Large intestine (tissue), 3 donors: ENCODE results near the gene MAP6. TPM values are rescaled to one million over a fixed set of nuclear protein-coding genes. Genes with fewer than 3 reads are reported as not detected.

Source experiments
- DNase-seq, 2 donors: peaks; one replicate each; pipeline versions ENCODE4 v3.0.0 to v3.0.0-alpha.2; 2013
- H3K27ac ChIP-seq: one replicate; pipeline ENCODE4 v1.5.1; 2013; ENCODE audit warnings: low read length
- H3K27me3 ChIP-seq: 2 replicates; pipeline ENCODE4 v1.6.1; 2013; ENCODE audit warnings: low read length; ENCODE audit not compliant: control insufficient read depth, insufficient read depth
- H3K36me3 ChIP-seq: 2 replicates; pipeline ENCODE4 v1.6.1; 2013; ENCODE audit warnings: low read length; ENCODE audit not compliant: control insufficient read depth, insufficient read depth
- H3K4me1 ChIP-seq: one replicate; pipeline ENCODE4 v1.6.1; 2013; ENCODE audit warnings: low read length; ENCODE audit not compliant: control insufficient read depth, insufficient read depth
- H3K4me3 ChIP-seq: one replicate; pipeline ENCODE4 v1.5.1; 2013; ENCODE audit warnings: low read length
- H3K9me3 ChIP-seq: one replicate; pipeline ENCODE4 v1.6.1; 2013; ENCODE audit warnings: mild to moderate bottlenecking, low read depth, low read length, moderate library complexity; ENCODE audit not compliant: control insufficient read depth
- WGBS: methylation state at CpG from one replicate; pipeline ENCODE4 v1.1.5; 2013; ENCODE audit warnings: low lambda C conversion rate; ENCODE audit not compliant: insufficient coverage; 5-methylcytosine and 5-hydroxymethylcytosine counted together
- polyA plus RNA-seq: library from polyadenylated mRNA; unstranded; fragments of 120-200 nt; gene quantifications from one replicate; pipeline ENCODE4 v1.2.1, GENCODE V29; 2013

Gene MAP6
- polyA plus RNA-seq, 1 donor: 20.1 TPM

DNA sequence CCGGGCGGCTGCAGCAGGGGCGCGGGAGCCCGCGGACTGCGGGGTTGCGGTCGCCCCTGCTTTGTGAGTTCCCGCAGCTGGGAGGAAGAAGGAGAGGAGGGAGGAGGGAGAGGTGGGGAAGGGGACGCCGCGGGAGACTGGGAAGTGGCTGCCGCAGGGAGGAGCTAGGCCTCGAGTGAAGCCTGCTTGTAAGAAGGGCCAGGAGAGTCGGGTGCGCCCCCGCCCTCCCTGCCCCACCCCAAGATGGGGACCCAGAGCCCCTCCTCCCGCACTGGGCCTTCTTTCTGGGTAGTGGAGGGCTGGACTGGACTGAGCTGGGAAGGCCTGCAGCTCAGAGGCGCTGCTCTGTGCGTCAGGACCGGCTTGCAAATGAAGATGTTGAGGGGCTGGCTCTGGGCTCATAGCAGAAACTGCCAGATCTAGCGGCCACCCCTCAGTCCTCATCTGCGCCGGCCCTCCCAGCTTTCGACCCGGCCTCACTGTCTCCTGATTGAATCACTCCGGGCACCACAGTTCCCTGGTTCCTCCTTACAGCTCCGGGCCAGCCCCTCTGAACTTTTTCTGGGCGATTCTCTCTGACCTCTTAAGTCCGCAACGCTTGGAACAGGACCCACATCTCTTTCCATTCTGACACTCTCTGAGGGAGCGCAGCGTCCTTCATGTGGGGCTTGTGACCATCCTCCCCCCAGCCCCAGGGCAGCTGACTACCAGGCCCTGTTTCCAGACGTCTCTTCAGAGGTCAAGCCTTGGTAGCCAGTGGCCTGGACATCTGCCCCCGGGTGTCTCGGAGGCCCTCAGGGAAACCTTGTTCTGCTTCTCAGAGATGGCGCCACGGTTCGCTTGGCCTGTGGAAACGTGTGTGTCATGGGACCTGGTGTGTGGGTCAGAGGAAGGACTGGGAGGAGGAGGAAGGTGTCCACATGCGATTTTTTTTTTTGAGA lies 84.8 kb downstream of the MAP6 start:
- Histone ChIP-seq H3K36me3 (no peaks in the 10 kb centered on the region), H3K4me1 (peaks cover 27% of the 10 kb centered on the region), H3K9me3 (no peaks in the 10 kb centered on the region), H3K4me3 (peak overlapping the region; percentile 75), H3K27me3 (no peaks in the 10 kb centered on the region), H3K27ac (peak overlapping the region; percentile 86)
- WGBS: no CpG with 5 or more reads among the region's 42 CpGs
- peak in 1 of 2 donors; percentile 82 for DNase-seq

DNA sequence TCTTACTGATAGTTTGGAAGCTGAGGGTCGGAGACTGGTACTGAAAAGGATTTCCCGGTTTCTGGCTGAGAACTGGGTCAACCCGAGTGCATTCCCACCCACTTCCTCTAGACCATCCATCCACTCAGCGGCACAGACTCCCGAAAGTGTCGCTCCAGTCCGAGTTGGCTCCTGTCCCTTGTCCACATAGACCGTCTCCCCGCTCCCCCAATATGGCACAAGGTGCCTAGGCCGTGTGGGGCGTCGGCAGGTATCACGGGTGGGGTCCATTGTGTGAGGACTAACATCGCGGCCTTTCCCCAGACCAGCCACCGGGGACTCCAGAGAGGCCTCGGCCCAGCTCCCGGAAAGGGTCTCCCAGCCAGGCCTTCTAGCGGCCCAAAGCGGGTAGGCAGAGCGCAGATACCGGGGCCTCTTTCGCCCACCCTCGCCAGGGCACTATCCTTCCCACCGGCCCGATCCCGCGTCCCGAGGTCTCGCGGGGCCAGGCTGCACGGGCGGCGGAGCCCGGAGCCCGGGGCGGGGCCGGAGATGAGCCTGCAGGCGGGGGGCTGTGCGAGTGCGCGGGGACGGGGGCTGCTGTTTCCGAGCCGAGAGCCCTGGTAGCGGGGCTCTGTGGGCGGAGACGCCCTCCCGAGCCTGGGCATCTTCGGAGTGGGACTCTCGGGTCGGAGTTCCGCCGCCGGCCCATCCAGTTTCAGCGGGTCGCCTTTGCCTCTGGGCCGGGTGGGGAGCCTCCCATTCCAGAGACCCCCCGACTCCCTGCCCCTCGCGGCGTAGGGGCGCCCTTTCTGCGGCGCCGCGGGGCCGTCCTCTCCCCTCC lies 85.7 kb downstream of the MAP6 start:
- peaks cover 19% of the 10 kb centered on the region for H3K4me1 ChIP-seq
- no peaks in the 10 kb centered on the region for H3K27me3 ChIP-seq
- H3K36me3 ChIP-seq: no peaks in the 10 kb centered on the region
- H3K27ac ChIP-seq: peak overlapping the region; percentile 86
- H3K9me3 ChIP-seq: no peaks in the 10 kb centered on the region
- peak; percentile 73 to 83 for DNase-seq
- no CpG with 5 or more reads among the region's 68 CpGs for WGBS
- peak overlapping the region; percentile 75 for H3K4me3 ChIP-seq

DNA sequence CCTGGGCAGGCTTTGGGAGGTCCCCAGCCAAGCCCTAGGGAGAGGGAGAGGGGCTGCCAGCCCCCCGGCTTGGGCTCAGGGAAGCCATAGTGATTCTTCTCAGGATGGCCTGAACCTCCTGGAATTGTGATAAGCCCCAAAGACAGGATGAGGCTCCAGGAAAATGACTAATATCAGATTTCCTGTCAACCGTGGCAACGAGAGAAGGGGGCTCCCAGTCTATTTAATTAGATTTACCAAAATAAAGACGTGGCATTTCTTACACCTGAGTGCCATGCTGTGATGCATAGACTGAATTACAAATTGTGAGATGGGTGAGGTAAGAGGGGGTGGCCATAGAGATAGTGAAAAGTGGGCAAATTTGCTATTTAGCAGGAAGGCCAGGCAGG lies 86.3 kb downstream of the MAP6 start:
- H3K4me3 ChIP-seq: peak overlapping the region; percentile 75
- no peak for DNase-seq
- no CpG with 5 or more reads among the region's 4 CpGs for WGBS

DNA sequence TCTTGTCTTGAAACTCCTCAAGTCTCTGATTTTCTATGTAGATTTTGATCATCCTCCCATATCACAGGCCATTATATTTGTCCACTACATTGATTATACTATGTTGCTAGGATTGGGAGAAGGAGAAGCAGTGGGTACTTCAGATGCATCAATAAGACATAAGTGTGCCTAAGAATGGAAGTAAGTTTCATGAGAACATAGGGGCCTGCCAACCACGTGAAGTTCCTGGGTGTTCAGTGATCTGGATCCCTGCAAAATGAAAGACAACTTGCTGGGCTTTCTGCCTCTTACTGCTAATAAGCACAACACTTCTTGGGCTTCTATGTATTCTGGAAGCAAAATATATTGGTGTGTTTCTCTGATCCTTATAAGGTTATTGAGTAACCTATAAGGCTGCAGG lies 89.0 kb downstream of the MAP6 start:
- Histone ChIP-seq H3K4me1 (peaks cover 23% of the 10 kb centered on the region), H3K36me3 (no peaks in the 10 kb centered on the region), H3K27ac (no peak overlapping the region), H3K4me3 (no peak overlapping the region), H3K27me3 (no peaks in the 10 kb centered on the region), H3K9me3 (no peaks in the 10 kb centered on the region)
- WGBS: no CpG with 5 or more reads among the region's 1 CpG
- DNase-seq: no peak

More for the DNA sequence above, 86.3 kb downstream of the MAP6 start:
- Histone ChIP-seq H3K27me3 (no peaks in the 10 kb centered on the region), H3K9me3 (no peaks in the 10 kb centered on the region), H3K4me1 (peaks cover 15% of the 10 kb centered on the region), H3K27ac (peak overlapping the region; percentile 86), H3K36me3 (no peaks in the 10 kb centered on the region)

DNA sequence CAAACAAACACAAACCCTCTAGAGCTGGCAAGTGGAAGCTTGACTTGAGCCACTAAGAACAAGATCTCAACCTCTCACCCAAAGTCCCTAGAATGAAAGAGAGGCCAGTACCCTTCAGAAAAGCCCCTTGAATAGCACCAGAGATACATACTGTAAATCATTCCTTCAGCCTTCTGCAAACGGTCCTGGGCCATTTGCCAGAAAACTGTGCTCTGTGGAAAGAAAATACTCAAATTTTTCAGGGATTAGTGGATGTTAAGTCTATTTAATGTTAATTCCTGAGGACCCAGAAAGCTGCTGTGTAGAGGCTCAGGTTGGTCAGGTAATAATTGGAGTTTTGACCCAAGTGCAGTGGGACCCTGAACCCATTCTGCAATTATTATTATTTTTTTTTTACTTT lies 89.9 kb downstream of the MAP6 start:
- no CpG with 5 or more reads among the region's 1 CpG for WGBS
- peaks cover 4% of the 10 kb centered on the region for H3K36me3 ChIP-seq
- H3K9me3 ChIP-seq: no peaks in the 10 kb centered on the region
- DNase-seq: no peak
- no peak overlapping the region for H3K27ac ChIP-seq
- H3K4me3 ChIP-seq: no peak overlapping the region
- no peaks in the 10 kb centered on the region for H3K27me3 ChIP-seq
- peaks cover 17% of the 10 kb centered on the region for H3K4me1 ChIP-seq

DNA sequence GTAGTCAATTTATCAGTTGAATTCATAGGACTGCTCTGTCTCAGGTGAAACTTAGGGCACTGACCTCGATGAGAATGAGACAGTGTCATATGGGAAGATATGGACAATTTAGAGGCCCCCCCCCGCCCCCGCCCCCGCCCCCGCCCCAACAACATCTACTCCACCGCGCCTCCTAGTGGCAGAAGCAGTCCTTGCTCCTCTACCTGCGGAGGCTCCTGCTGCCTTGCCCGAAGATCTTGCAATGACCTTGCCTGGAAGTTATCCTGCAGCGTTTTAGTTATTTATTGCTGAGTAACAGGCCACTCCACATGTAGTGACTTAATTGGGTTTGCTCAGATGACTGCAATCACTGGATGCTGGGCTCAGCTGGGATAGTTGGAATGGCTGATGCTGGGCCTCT lies 91.6 kb downstream of the MAP6 start:
- Histone ChIP-seq H3K9me3 (no peaks in the 10 kb centered on the region), H3K27ac (peak overlapping the region; percentile 65), H3K36me3 (peaks cover 21% of the 10 kb centered on the region), H3K4me1 (peaks cover 9% of the 10 kb centered on the region), H3K4me3 (no peak overlapping the region), H3K27me3 (no peaks in the 10 kb centered on the region)
- WGBS: no CpG with 5 or more reads among the region's 10 CpGs
- DNase-seq: peak in 1 of 2 donors; percentile 53

DNA sequence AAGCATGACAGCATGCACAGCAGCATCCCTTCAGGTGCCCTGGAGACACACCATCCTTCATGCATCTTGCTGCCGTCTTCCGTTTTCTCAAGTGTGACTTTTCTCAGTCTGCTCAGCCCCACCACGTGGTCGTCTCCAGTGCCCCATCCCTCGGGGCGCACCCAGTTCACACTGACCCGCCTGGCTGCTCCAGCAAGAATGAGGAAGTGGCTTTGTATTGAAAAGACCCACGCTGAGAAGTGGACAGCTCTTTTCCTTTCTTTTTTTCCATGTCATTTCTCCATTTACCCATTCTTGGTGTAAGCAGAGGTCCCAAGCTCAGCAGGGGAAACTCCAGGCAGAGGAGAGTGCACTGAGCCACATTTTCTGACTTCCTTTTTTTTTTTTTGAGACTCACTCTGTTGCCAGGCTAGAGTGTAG lies 92.3 kb downstream of the MAP6 start:
- peak overlapping the region; percentile 65 for H3K27ac ChIP-seq
- DNase-seq: peak in 1 of 2 donors; percentile 72
- WGBS: 20% methylated on average over 1 of the region's 8 CpGs
- no peaks in the 10 kb centered on the region for H3K27me3 ChIP-seq
- H3K4me1 ChIP-seq: peaks cover 9% of the 10 kb centered on the region
- no peaks in the 10 kb centered on the region for H3K9me3 ChIP-seq
- no peak overlapping the region for H3K4me3 ChIP-seq
- peaks cover 28% of the 10 kb centered on the region for H3K36me3 ChIP-seq

DNA sequence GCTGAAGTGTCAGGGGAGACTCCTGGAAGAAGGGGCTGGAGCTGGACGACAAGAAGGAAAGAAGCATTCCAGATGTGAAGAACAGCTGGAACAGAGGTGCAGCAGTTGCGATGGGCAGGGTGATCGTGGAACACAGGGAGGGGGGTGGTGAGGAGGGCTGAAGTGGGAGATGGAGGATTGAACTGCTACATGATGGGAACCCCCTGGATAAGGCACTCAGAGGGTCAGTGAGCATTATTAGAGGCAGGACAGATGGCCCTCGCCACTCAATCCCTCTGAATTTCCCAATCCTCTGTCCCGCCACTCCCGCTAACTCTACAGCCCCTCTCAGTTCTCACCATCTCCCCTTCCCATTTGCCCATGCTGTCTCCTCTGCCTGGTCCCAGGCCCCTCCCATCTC lies 92.8 kb downstream of the MAP6 start:
- Histone ChIP-seq H3K9me3 (no peaks in the 10 kb centered on the region), H3K4me3 (no peak overlapping the region), H3K36me3 (peaks cover 33% of the 10 kb centered on the region), H3K27ac (no peak overlapping the region), H3K4me1 (peaks cover 9% of the 10 kb centered on the region), H3K27me3 (no peaks in the 10 kb centered on the region)
- no peak for DNase-seq
- no CpG with 5 or more reads among the region's 6 CpGs for WGBS

DNA sequence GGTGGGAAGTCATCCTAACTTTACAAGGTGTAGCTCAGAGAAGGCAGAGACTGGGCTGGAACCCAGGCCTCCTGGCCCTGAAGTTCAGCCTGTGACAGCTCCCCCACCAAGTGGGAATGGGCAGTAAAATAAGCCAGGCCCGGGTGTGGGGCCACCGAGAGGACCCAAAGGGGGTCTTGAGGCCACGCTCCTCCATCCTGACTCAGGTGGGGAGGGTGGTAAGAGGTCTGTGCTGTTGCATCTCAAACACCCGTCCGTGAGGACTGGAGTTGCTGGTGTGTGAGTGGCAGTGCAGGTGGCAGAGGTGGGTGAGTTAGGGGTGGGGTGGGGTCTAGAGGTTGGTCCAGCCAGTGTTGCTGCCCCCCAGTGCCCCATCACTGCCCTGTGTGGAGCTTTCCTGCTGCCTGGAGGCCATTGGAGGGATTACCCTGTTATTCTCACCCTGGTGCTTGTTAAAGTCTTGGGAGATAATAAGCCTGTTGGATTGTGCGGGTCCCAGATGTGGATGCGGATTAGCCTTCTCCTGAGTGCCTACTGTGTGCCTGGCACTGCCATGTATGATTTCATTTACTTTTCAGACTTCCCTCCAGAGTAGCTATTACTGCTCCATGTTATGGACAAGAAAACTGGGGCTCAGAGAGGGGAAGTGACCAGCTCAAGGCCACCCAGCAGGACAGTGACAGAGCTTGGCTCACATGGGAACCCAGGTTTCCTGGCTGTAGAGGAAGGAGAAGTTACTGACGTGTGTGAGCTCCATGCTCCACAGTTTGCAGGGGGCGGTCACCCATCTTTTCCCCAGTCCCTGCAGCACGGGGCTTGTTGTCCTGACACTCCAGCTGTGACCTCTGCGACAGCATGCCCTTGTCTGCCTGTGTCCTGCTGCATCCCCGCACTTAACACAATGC lies 93.9 kb downstream of the MAP6 start:
- Histone ChIP-seq H3K36me3 (peaks cover 44% of the 10 kb centered on the region), H3K4me3 (no peak overlapping the region), H3K9me3 (no peaks in the 10 kb centered on the region), H3K4me1 (peaks cover 9% of the 10 kb centered on the region), H3K27ac (no peak overlapping the region), H3K27me3 (no peaks in the 10 kb centered on the region)
- DNase-seq: no peak
- no CpG with 5 or more reads among the region's 12 CpGs for WGBS

DNA sequence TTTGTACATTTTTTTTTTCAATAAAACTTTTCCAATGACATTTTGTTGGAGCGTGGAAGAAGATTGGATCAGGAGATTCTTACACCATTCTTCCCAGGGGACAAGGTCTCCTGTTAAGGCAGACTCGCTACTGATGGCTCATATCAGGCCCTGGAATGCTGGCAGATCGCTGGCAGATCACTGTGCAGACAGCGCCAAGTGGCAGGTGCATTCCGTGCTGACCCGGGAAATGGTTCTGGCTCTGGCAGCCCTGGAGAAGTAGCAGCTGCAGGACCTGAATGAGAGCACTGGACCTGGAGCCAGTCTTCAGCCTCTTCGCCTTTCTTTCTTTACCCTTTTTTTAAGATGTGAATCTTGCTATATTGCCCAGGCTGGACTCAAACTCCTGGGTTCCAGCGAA lies 96.1 kb downstream of the MAP6 start:
- DNase-seq: no peak
- WGBS: no CpG with 5 or more reads among the region's 8 CpGs
- H3K9me3 ChIP-seq: no peaks in the 10 kb centered on the region
- no peak overlapping the region for H3K27ac ChIP-seq
- H3K27me3 ChIP-seq: no peaks in the 10 kb centered on the region
- H3K36me3 ChIP-seq: peaks cover 65% of the 10 kb centered on the region
- peaks cover 9% of the 10 kb centered on the region for H3K4me1 ChIP-seq
- no peak overlapping the region for H3K4me3 ChIP-seq
